Neural cell (in vitro differentiated cells): ENCODE data around the gene SNPH.

Experiments
- EP300 ChIP-seq: fragments of 450-650 bp; conservative IDR thresholded peaks from 2 replicates; pipeline ENCODE4 v1.6.1; 2014; ENCODE audit warnings: antibody characterized with exemption, mild to moderate bottlenecking, moderate library complexity; ENCODE audit not compliant: poor library complexity, severe bottlenecking
- EZH2 ChIP-seq: fragments of 200-600, 300-800 bp; shearing (Covaris generic), sonication (generic); IDR thresholded peaks from 2 replicates; pipeline ENCODE4 v1.6.1; 2014; ENCODE audit warnings: antibody characterized with exemption, low read length, borderline replicate concordance, mild to moderate bottlenecking; ENCODE audit not compliant: insufficient read depth, poor library complexity, severe bottlenecking
- MXI1 ChIP-seq: fragments of 450-650 bp; conservative IDR thresholded peaks from 2 replicates; pipeline ENCODE4 v1.6.1; 2014; ENCODE audit warnings: antibody characterized with exemption, mild to moderate bottlenecking; ENCODE audit not compliant: poor library complexity, severe bottlenecking
- POLR2AphosphoS5 ChIP-seq: IDR thresholded peaks from 2 replicates; pipeline ENCODE4 v1.6.1; 2012
- RAD21 ChIP-seq: fragments of 450-650 bp; conservative IDR thresholded peaks from 2 replicates; pipeline ENCODE4 v1.6.1; 2014; ENCODE audit warnings: antibody characterized with exemption, mild to moderate bottlenecking, moderate library complexity
- REST ChIP-seq: IDR thresholded peaks from 2 replicates; pipeline ENCODE4 v1.6.1; 2012; ENCODE audit warnings: borderline replicate concordance
- SMC3 ChIP-seq: fragments of 450-650 bp; conservative IDR thresholded peaks from 2 replicates; pipeline ENCODE4 v1.6.1; 2014; ENCODE audit warnings: antibody characterized with exemption, mild to moderate bottlenecking, moderate library complexity; ENCODE audit not compliant: poor library complexity
- TAF1 ChIP-seq: IDR thresholded peaks from 2 replicates; pipeline ENCODE4 v1.6.1; 2012; ENCODE audit warnings: low read depth
- TF ChIP-seq, protein P1 (sequence below): fragments of 450-650 bp; IDR thresholded peaks from 2 replicates; pipeline ENCODE4 v1.5.1; 2014; ENCODE audit warnings: antibody characterized with exemption, mild to moderate bottlenecking, moderate library complexity; ENCODE audit not compliant: poor library complexity, severe bottlenecking

DNA sequence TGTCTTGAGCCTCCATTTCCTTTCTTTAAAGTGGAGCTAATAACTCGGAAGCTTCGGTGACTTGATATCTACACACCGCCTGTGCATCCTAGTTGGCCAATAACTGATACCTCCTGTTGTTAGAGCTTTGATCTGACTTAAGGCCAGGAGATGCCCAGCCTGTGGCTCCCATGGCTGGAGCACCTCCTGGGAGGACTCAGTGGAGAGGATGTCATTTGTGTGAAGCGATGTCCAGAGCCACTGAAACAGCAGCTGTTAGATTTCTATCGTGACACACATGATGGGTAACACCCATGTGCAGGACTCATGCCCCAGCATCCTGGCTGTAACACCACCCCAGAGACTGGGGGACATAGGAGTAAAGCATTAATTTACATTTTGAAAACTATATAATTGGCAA, 32.1 kb downstream of the SNPH start:
- TF ChIP-seq, protein P1, sequence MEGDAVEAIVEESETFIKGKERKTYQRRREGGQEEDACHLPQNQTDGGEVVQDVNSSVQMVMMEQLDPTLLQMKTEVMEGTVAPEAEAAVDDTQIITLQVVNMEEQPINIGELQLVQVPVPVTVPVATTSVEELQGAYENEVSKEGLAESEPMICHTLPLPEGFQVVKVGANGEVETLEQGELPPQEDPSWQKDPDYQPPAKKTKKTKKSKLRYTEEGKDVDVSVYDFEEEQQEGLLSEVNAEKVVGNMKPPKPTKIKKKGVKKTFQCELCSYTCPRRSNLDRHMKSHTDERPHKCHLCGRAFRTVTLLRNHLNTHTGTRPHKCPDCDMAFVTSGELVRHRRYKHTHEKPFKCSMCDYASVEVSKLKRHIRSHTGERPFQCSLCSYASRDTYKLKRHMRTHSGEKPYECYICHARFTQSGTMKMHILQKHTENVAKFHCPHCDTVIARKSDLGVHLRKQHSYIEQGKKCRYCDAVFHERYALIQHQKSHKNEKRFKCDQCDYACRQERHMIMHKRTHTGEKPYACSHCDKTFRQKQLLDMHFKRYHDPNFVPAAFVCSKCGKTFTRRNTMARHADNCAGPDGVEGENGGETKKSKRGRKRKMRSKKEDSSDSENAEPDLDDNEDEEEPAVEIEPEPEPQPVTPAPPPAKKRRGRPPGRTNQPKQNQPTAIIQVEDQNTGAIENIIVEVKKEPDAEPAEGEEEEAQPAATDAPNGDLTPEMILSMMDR = no peak
- TF ChIP-seq RAD21 (no peak), SMC3 (no peak), EP300 (no peak), TAF1 (no peak), POLR2AphosphoS5 (no peak), REST (no peak), EZH2 (no peak), MXI1 (no peak)
